WTC11 (cell line): Measurements from ENCODE around the gene CGB3. TPM values are rescaled to one million over a fixed set of nuclear protein-coding genes. Genes with fewer than 3 reads are reported as not detected.

ENCODE experiments used
- ATAC-seq: fragments of 200-7000 bp; cut with Tn5 transposase; 2 replicates; pipeline ENCODE4 v1.10.0; 2021; ENCODE audit warnings: mild to moderate bottlenecking, moderate library complexity
- CTCF ChIA-PET: fragments of 300-600 bp; sonication (Branson Sonifier 250); formaldehyde crosslinking; loops from one replicate; lab custom pipeline; 2021; ENCODE audit warnings: antibody characterized with exemption; lab: Charles Lee
- POLR2A ChIA-PET: fragments of 350-600 bp; sonication (Branson Sonifier 250); formaldehyde crosslinking; loops from one replicate; lab custom pipeline; 2021; ENCODE audit warnings: antibody characterized with exemption; lab: Charles Lee
- DNase-seq: peaks from one replicate; pipeline ENCODE4 v3.0.0; 2021; ENCODE audit warnings: low spot score
- H3K27ac Mint-ChIP-seq: 2 replicates; pipeline ENCODE4 v1.8.0; 2021; ENCODE audit warnings: mixed read lengths
- H3K27me3 Mint-ChIP-seq: 2 replicates; pipeline ENCODE4 v1.8.0; 2021; ENCODE audit warnings: low read depth, mild to moderate bottlenecking, moderate library complexity, mixed read lengths
- H3K36me3 Mint-ChIP-seq: 2 replicates; pipeline ENCODE4 v1.8.0; 2021; ENCODE audit warnings: mixed read lengths
- H3K4me1 Mint-ChIP-seq: 2 replicates; pipeline ENCODE4 v1.8.0; 2022; ENCODE audit warnings: mixed read lengths
- H3K4me3 Mint-ChIP-seq: 2 replicates; pipeline ENCODE4 v1.8.0; 2021; ENCODE audit warnings: mild to moderate bottlenecking, moderate library complexity, mixed read lengths
- H3K9me3 Mint-ChIP-seq: 2 replicates; pipeline ENCODE4 v1.8.0; 2021; ENCODE audit warnings: mixed read lengths
- EMX1 ChIP-seq: fragments of 250-450 bp; sonication (Bioruptor Pico); IDR thresholded peaks from 2 replicates; pipeline ENCODE4 v1.8.0; 2021; ENCODE audit warnings: mild to moderate bottlenecking
- FOXK1 ChIP-seq: sonication (generic); formaldehyde crosslinking; IDR thresholded peaks from 2 replicates; pipeline ENCODE4 v1.8.0; 2022; ENCODE audit warnings: mild to moderate bottlenecking, moderate library complexity, missing genetic modification reagents
- GRHL2 ChIP-seq: fragments of 250-450 bp; sonication (Bioruptor Pico); IDR thresholded peaks from 2 replicates; pipeline ENCODE4 v1.8.0; 2022; ENCODE audit warnings: mild to moderate bottlenecking, moderate library complexity; ENCODE audit not compliant: insufficient replicate concordance, severe bottlenecking
- GTF2I ChIP-seq: fragments of 250-450 bp; sonication (Bioruptor Pico); conservative IDR thresholded peaks from 2 replicates; pipeline ENCODE4 v1.4.0; 2021; ENCODE audit warnings: mild to moderate bottlenecking
- MXD4 ChIP-seq: fragments of 250-450 bp; sonication (Bioruptor Pico); IDR thresholded peaks from 2 replicates; pipeline ENCODE4 v1.8.0; 2021; ENCODE audit warnings: mild to moderate bottlenecking, moderate library complexity, borderline replicate concordance
- MYBL2 ChIP-seq: sonication (generic); formaldehyde crosslinking; IDR thresholded peaks from 2 replicates; pipeline ENCODE4 v1.8.1; 2023; ENCODE audit warnings: mild to moderate bottlenecking, moderate library complexity, missing genetic modification reagents
- NFATC4 ChIP-seq: fragments of 250-450 bp; sonication (Bioruptor Pico); IDR thresholded peaks from 2 replicates; pipeline ENCODE4 v1.9.0; 2021; ENCODE audit warnings: mild to moderate bottlenecking
- NR1H2 ChIP-seq: sonication (generic); formaldehyde crosslinking; IDR thresholded peaks from 2 replicates; pipeline ENCODE4 v1.9.0; 2021; ENCODE audit warnings: mild to moderate bottlenecking, moderate library complexity, missing genetic modification reagents
- OVOL2 ChIP-seq: fragments of 250-450 bp; sonication (Bioruptor Pico); IDR thresholded peaks from 2 replicates; pipeline ENCODE4 v1.9.0; 2021; ENCODE audit warnings: mild to moderate bottlenecking, borderline replicate concordance
- ZNF138 ChIP-seq: sonication (generic); formaldehyde crosslinking; conservative IDR thresholded peaks from 2 replicates; pipeline ENCODE4 v1.8.1; 2022; ENCODE audit warnings: mild to moderate bottlenecking, moderate library complexity, missing genetic modification reagents
- ZNF263 ChIP-seq: sonication (generic); formaldehyde crosslinking; IDR thresholded peaks from 2 replicates; pipeline ENCODE4 v1.8.1; 2022; ENCODE audit warnings: low read depth, mild to moderate bottlenecking, moderate library complexity, missing genetic modification reagents
- total RNA-seq: library from RNA; stranded (reverse); gene quantifications from 3 replicates; pipeline ENCODE4 v1.2.3, GENCODE V29; 2021
- TF ChIP-seq, protein P1 (sequence below): fragments of 250-450 bp; sonication (Bioruptor Pico); IDR thresholded peaks from 2 replicates; pipeline ENCODE4 v1.9.0; 2021; ENCODE audit warnings: mild to moderate bottlenecking
- TF ChIP-seq, protein P2 (sequence below): sonication (generic); formaldehyde crosslinking; conservative IDR thresholded peaks from 2 replicates; pipeline ENCODE4 v1.8.1; 2022; ENCODE audit warnings: mild to moderate bottlenecking, missing genetic modification reagents
- TF ChIP-seq, protein P3 (sequence below): sonication (generic); formaldehyde crosslinking; IDR thresholded peaks from 2 replicates; pipeline ENCODE4 v1.8.0; 2022; ENCODE audit warnings: missing genetic modification reagents
- TF ChIP-seq, protein P4 (sequence below): sonication (generic); formaldehyde crosslinking; IDR thresholded peaks from 2 replicates; pipeline ENCODE4 v1.8.1; 2022; ENCODE audit warnings: missing genetic modification reagents, borderline replicate concordance
- TF ChIP-seq, protein P5 (sequence below): sonication (generic); formaldehyde crosslinking; IDR thresholded peaks from 2 replicates; pipeline ENCODE4 v1.8.1; 2023; ENCODE audit warnings: mild to moderate bottlenecking, missing genetic modification reagents

Gene CGB3
- total RNA-seq, 1 experiment from 2014 or later: not detected

DNA sequence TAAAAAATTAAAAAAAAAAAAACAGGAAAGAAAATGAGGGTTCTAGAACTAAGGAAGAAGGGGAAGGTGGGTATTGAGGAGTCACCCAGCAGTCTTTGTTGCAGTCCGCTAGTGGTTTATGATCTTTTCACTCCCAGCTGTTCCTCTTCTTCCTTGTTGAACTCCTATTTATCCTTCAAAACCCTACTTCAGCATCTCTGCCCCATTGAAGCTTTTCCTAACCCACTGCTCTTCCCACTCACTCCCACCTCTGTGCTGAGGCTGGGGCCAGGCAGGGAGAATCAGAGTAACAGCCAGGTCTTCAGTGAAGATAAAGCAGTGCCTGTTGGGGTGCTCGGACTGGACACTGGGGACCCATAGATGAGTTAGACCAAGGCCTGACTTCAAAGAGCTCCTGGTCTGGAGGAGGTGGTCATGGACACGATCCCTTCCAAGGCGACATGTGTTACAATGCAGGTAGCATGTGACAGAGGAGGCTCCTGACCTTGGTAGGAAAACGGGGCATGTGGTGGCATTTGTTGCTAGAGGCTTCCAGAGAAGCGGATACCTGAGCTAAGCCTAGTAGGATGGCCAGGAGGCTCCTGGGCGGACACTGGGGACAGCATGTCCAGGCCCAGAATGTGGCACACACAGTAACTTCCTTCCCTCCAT is 19.0 kb downstream of the CGB3 start:
- Mint-ChIP-seq H3K27ac (no peak overlapping the region), H3K9me3 (no peaks in the 10 kb centered on the region)
- TF ChIP-seq NR1H2 (CRISPR knock-in tag): no peak
- TF ChIP-seq, protein P1, sequence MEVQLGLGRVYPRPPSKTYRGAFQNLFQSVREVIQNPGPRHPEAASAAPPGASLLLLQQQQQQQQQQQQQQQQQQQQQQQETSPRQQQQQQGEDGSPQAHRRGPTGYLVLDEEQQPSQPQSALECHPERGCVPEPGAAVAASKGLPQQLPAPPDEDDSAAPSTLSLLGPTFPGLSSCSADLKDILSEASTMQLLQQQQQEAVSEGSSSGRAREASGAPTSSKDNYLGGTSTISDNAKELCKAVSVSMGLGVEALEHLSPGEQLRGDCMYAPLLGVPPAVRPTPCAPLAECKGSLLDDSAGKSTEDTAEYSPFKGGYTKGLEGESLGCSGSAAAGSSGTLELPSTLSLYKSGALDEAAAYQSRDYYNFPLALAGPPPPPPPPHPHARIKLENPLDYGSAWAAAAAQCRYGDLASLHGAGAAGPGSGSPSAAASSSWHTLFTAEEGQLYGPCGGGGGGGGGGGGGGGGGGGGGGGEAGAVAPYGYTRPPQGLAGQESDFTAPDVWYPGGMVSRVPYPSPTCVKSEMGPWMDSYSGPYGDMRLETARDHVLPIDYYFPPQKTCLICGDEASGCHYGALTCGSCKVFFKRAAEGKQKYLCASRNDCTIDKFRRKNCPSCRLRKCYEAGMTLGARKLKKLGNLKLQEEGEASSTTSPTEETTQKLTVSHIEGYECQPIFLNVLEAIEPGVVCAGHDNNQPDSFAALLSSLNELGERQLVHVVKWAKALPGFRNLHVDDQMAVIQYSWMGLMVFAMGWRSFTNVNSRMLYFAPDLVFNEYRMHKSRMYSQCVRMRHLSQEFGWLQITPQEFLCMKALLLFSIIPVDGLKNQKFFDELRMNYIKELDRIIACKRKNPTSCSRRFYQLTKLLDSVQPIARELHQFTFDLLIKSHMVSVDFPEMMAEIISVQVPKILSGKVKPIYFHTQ (CRISPR knock-in tag): no peak
- TF ChIP-seq GTF2I (CRISPR knock-in tag): no peak
- TF ChIP-seq FOXK1 (CRISPR knock-in tag): no peak
- TF ChIP-seq, protein P2, sequence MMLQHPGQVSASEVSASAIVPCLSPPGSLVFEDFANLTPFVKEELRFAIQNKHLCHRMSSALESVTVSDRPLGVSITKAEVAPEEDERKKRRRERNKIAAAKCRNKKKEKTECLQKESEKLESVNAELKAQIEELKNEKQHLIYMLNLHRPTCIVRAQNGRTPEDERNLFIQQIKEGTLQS: no peak
- TF ChIP-seq NFATC4 (CRISPR knock-in tag): no peak
- TF ChIP-seq, all 79 proteins: peak for 0
- ChIA-PET CTCF (interaction anchor here (1.0 to 1.1 kb wide), 2 partner anchors 14 to 93 kb away, joined by 3 read pairs; no protein-coding TSS in a partner anchor), POLR2A (no interaction called here)
- peaks cover 32% of the 10 kb centered on the region for H3K36me3 Mint-ChIP-seq
- no peak for ATAC-seq
- no peak for DNase-seq
- H3K4me3 Mint-ChIP-seq: no peak overlapping the region
- H3K27me3 Mint-ChIP-seq: no peaks in the 10 kb centered on the region
- H3K4me1 Mint-ChIP-seq: no peaks in the 10 kb centered on the region; the same call in 1 of the 2 replicates

DNA sequence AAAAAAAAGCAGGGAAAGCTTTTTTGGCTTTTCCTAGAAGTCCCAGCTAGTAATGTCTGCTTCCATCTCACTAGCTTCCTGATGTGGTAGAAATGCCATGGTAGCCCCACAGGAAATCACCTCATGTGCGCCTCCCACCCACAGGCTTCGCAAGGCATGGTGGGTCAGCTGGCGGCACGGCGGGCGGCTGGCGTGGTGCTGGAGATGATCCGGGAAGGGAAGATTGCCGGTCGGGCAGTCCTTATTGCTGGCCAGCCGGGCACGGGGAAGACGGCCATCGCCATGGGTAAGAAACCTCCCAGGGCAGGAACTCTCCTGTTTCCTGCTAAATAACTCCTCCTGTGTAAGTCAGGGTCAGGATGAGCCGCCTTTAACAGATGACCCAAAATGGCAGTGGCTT is 20.0 kb downstream of the CGB3 start:
- POLR2A ChIA-PET: no interaction called here
- H3K36me3 Mint-ChIP-seq: peaks cover 30% of the 10 kb centered on the region
- TF ChIP-seq, protein P3, sequence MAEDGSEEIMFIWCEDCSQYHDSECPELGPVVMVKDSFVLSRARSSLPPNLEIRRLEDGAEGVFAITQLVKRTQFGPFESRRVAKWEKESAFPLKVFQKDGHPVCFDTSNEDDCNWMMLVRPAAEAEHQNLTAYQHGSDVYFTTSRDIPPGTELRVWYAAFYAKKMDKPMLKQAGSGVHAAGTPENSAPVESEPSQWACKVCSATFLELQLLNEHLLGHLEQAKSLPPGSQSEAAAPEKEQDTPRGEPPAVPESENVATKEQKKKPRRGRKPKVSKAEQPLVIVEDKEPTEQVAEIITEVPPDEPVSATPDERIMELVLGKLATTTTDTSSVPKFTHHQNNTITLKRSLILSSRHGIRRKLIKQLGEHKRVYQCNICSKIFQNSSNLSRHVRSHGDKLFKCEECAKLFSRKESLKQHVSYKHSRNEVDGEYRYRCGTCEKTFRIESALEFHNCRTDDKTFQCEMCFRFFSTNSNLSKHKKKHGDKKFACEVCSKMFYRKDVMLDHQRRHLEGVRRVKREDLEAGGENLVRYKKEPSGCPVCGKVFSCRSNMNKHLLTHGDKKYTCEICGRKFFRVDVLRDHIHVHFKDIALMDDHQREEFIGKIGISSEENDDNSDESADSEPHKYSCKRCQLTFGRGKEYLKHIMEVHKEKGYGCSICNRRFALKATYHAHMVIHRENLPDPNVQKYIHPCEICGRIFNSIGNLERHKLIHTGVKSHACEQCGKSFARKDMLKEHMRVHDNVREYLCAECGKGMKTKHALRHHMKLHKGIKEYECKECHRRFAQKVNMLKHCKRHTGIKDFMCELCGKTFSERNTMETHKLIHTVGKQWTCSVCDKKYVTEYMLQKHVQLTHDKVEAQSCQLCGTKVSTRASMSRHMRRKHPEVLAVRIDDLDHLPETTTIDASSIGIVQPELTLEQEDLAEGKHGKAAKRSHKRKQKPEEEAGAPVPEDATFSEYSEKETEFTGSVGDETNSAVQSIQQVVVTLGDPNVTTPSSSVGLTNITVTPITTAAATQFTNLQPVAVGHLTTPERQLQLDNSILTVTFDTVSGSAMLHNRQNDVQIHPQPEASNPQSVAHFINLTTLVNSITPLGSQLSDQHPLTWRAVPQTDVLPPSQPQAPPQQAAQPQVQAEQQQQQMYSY (CRISPR knock-in tag): no peak
- no peak for TF ChIP-seq MYBL2 (CRISPR knock-in tag)
- TF ChIP-seq ZNF138: no peak
- no peak for TF ChIP-seq OVOL2 (CRISPR knock-in tag)
- TF ChIP-seq, protein P4, sequence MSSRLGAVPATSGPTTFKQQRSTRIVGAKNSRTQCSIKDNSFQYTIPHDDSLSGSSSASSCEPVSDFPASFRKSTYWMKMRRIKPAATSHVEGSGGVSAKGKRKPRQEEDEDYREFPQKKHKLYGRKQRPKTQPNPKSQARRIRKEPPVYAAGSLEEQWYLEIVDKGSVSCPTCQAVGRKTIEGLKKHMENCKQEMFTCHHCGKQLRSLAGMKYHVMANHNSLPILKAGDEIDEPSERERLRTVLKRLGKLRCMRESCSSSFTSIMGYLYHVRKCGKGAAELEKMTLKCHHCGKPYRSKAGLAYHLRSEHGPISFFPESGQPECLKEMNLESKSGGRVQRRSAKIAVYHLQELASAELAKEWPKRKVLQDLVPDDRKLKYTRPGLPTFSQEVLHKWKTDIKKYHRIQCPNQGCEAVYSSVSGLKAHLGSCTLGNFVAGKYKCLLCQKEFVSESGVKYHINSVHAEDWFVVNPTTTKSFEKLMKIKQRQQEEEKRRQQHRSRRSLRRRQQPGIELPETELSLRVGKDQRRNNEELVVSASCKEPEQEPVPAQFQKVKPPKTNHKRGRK (CRISPR knock-in tag): no peak
- TF ChIP-seq GRHL2: no peak
- TF ChIP-seq ZNF263 (CRISPR knock-in tag): no peak
- TF ChIP-seq, protein P5, sequence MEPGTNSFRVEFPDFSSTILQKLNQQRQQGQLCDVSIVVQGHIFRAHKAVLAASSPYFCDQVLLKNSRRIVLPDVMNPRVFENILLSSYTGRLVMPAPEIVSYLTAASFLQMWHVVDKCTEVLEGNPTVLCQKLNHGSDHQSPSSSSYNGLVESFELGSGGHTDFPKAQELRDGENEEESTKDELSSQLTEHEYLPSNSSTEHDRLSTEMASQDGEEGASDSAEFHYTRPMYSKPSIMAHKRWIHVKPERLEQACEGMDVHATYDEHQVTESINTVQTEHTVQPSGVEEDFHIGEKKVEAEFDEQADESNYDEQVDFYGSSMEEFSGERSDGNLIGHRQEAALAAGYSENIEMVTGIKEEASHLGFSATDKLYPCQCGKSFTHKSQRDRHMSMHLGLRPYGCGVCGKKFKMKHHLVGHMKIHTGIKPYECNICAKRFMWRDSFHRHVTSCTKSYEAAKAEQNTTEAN (CRISPR knock-in tag): no peak
- no peak for TF ChIP-seq MXD4 (CRISPR knock-in tag)
- TF ChIP-seq EMX1: no peak
- TF ChIP-seq, all 79 proteins: peak for 0
- H3K9me3 Mint-ChIP-seq: no peaks in the 10 kb centered on the region
- no peak overlapping the region for H3K27ac Mint-ChIP-seq
- H3K27me3 Mint-ChIP-seq: no peaks in the 10 kb centered on the region
- ATAC-seq (no peak), DNase-seq (no peak)
- H3K4me1 Mint-ChIP-seq: peaks cover 7% of the 10 kb centered on the region
- no peak overlapping the region for H3K4me3 Mint-ChIP-seq
- CTCF ChIA-PET: interaction anchor here (1.0 to 1.5 kb wide), 2 partner anchors 10 to 34 kb away, joined by 5 to 6 read pairs; partner anchors contain the start of gene RUVBL2
